AG04450 (cell line): ENCODE data around the gene LRP1B. TPM values are rescaled to one million over a fixed set of nuclear protein-coding genes. Genes with fewer than 3 reads are reported as not detected.
A peak's percentile ranks its signal among the peaks of the same experiment; 100 is the strongest.

Experiments used
- CTCF ChIA-PET: fragments of 300-600, 350-600 bp; formaldehyde crosslinking; extraction: SDS; loops from one replicate; lab custom pipeline; 2022; ENCODE audit warnings: antibody characterized with exemption, inconsistent platforms; lab: Charles Lee
- POLR2A ChIA-PET: fragments of 350-600 bp; formaldehyde crosslinking; extraction: SDS; loops from one replicate; lab custom pipeline; 2021; ENCODE audit warnings: antibody characterized with exemption, inconsistent platforms; lab: Yijun Ruan, JAX
- DNase-seq: peaks from one replicate; pipeline ENCODE4 v3.0.0-alpha.2; 2011; ENCODE audit warnings: low read depth, low spot score
- H3K27ac ChIP-seq: one replicate; pipeline ENCODE4 v1.5.1; 2012; ENCODE audit warnings: low read depth, low read length, control low read depth
- H3K27me3 ChIP-seq: one replicate; pipeline ENCODE4 v1.6.0; 2012; ENCODE audit warnings: low read length; ENCODE audit not compliant: control insufficient read depth, insufficient read depth
- H3K4me3 ChIP-seq: 2 replicates; pipeline ENCODE4 v1.5.1; 2011; ENCODE audit warnings: mild to moderate bottlenecking, low read depth, low read length, control low read depth
- H3K9me3 ChIP-seq: 2 replicates; pipeline ENCODE4 v1.5.1; 2012; ENCODE audit warnings: low read length; ENCODE audit not compliant: control insufficient read depth, insufficient read depth
- polyA plus RNA-seq: library from polyadenylated mRNA; depleted of rRNA; stranded (reverse); fragments of >200 nt; gene quantifications from 2 replicates; pipeline ENCODE4 v1.2.3, GENCODE V29; 2011
- TF ChIP-seq, protein P1 (sequence below): IDR thresholded peaks from 2 replicates; pipeline ENCODE4 v1.5.1; 2011; ENCODE audit warnings: low read depth, low read length, control low read depth, inconsistent platforms

The LRP1B gene
- polyA plus RNA-seq, 1 experiment, result 0.15 TPM

DNA sequence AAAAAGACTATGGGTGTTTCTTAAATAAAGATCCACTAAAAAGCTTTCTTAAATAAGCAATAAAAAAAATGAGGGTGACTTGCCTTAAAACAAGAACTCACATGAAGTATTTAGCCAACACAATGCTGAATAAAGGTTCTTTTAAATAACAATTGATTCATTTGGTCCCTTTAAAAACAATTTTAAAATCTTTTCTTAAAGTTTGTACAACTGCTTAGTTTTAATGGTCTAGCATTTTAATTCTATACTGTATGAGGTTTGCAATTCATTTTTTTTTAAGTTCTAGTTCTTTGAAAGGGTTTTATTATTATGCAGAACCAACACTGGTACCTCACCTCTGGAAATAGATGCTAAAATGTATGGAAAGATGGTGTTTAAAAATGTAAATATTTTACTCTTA is 1017.5 kb downstream of the LRP1B start:
- ChIA-PET POLR2A (no interaction called here), CTCF (no interaction called here)
- H3K27me3 ChIP-seq, result no peaks in the 10 kb centered on the region
- no peaks in the 10 kb centered on the region for H3K9me3 ChIP-seq
- no peak overlapping the region for H3K4me3 ChIP-seq
- H3K27ac ChIP-seq, result no peak overlapping the region
- no peak for DNase-seq
- TF ChIP-seq, protein P1, sequence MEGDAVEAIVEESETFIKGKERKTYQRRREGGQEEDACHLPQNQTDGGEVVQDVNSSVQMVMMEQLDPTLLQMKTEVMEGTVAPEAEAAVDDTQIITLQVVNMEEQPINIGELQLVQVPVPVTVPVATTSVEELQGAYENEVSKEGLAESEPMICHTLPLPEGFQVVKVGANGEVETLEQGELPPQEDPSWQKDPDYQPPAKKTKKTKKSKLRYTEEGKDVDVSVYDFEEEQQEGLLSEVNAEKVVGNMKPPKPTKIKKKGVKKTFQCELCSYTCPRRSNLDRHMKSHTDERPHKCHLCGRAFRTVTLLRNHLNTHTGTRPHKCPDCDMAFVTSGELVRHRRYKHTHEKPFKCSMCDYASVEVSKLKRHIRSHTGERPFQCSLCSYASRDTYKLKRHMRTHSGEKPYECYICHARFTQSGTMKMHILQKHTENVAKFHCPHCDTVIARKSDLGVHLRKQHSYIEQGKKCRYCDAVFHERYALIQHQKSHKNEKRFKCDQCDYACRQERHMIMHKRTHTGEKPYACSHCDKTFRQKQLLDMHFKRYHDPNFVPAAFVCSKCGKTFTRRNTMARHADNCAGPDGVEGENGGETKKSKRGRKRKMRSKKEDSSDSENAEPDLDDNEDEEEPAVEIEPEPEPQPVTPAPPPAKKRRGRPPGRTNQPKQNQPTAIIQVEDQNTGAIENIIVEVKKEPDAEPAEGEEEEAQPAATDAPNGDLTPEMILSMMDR, result no peak

DNA sequence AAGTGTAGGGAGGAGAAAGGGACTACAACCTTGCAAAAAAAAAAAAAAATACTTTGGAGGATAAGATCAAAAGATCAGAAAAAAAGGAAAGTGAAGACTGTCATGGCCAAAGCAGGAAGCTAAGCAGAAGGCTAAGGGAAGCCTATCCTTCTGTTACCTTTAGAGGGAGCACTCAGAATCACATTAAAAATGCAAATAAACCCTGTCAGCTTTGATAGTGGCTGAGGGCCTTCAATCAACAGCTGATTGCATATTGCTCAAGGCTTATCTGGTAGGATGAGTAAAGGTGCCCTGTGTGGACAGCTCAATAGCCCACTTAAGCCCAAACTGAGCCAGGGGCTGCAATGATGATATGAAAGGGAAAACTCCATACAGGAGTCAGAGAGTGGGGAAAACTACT is 1021.2 kb downstream of the LRP1B start:
- Histone ChIP-seq H3K27ac (no peak overlapping the region), H3K4me3 (no peak overlapping the region), H3K9me3 (no peaks in the 10 kb centered on the region), H3K27me3 (no peaks in the 10 kb centered on the region)
- ChIA-PET POLR2A (no interaction called here), CTCF (interaction anchor here (0.7 kb wide), 1 partner anchor 717 kb away, joined by 3 read pairs; no protein-coding TSS in a partner anchor)
- TF ChIP-seq, protein P1, result peak; percentile 36; the same call in 1 of the 2 replicates
- no peak for DNase-seq

DNA sequence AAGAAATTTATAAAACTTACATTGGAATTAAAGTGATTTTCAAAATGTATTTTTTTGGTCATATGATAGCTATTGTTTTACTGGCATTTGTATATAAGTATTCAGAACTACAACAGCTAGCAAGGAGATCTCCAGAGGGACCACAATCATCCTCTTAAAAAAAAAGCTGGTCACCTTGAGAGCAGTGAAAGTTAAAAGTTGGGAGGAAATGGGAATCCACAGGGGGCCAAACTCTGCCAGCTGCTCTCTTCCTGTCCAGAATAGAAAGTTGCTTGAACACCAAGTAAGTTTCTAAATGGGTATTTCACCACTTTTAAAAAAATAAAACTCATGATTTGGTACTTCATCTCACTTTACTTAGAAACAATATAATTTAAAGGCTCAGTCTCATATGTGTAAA is 1025.1 kb downstream of the LRP1B start:
- H3K27ac ChIP-seq, result no peak overlapping the region
- TF ChIP-seq, protein P1, result no peak
- H3K9me3 ChIP-seq, result no peaks in the 10 kb centered on the region
- no peaks in the 10 kb centered on the region for H3K27me3 ChIP-seq
- ChIA-PET POLR2A (no interaction called here), CTCF (interaction anchor here (0.6 kb wide), 1 partner anchor 10 kb away, joined by 4 read pairs; no protein-coding TSS in a partner anchor)
- DNase-seq, result no peak
- no peak overlapping the region for H3K4me3 ChIP-seq

DNA sequence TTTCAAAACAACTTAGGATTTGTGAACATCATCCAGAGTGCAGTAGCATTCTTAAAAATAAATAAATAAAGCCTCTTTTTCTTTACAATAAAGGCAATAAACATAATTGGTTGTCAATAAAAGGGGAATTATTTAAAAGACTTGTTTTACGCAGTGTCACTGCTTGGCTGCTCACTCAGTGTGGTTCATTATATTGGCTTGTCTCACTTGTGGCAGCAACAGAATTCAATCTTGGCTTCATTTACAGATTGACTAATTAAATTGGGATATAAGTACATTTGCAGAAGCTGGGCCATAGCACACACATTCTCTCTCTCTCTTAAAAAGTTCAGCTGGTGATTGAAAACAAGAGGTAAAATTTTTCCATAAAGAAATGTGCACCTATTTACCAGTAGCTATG is 1027.6 kb downstream of the LRP1B start:
- H3K9me3 ChIP-seq, result no peaks in the 10 kb centered on the region
- no peak overlapping the region for H3K27ac ChIP-seq
- no peak for DNase-seq
- POLR2A ChIA-PET, result no interaction called here
- CTCF ChIA-PET, result no interaction called here
- no peaks in the 10 kb centered on the region for H3K27me3 ChIP-seq
- TF ChIP-seq, protein P1, result no peak
- no peak overlapping the region for H3K4me3 ChIP-seq

DNA sequence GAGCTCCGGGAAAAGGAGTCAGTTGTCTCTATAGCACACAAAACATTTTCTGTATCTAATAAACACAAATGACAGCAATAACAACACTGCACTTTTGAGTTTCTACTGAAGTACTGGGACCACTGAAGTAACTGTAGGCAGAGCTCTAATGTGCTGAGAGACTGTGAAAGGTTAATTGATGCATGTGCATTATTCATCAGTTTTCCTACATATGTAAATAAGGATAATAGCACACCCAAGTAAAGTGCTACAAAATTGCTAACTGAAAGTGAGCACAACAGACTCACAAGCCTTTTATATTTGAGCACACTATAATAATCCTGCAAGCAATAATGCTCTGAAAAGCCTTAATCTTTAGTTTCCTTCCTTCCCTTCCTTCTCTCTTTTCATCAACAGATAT is 1051.6 kb downstream of the LRP1B start:
- TF ChIP-seq, protein P1, result no peak
- DNase-seq, result no peak
- H3K27me3 ChIP-seq, result no peaks in the 10 kb centered on the region
- H3K4me3 ChIP-seq, result no peak overlapping the region
- H3K27ac ChIP-seq, result no peak overlapping the region
- ChIA-PET POLR2A (no interaction called here), CTCF (no interaction called here)
- H3K9me3 ChIP-seq, result no peaks in the 10 kb centered on the region
